ENCODE data around the gene MAP1B. TPM values are rescaled to one million over a fixed set of nuclear protein-coding genes. Genes with fewer than 3 reads are reported as not detected.

MAP1B gene
- total RNA-seq, 1 donor = 74.3 TPM

GRCh38 chr5:72206994-72207393 is 99.7 kb downstream of the MAP1B start:
- DNase-seq (ENCODE audit: low read depth) = no peak
- TF ChIP-seq CTCF (IDR thresholded peaks at IDR 0.05; ENCODE audit: insufficient read depth, low read depth, low read length) = no peak
- H3K4me3 ChIP-seq (ENCODE audit: low read depth, low read length) = no peak overlapping the region

DNA sequence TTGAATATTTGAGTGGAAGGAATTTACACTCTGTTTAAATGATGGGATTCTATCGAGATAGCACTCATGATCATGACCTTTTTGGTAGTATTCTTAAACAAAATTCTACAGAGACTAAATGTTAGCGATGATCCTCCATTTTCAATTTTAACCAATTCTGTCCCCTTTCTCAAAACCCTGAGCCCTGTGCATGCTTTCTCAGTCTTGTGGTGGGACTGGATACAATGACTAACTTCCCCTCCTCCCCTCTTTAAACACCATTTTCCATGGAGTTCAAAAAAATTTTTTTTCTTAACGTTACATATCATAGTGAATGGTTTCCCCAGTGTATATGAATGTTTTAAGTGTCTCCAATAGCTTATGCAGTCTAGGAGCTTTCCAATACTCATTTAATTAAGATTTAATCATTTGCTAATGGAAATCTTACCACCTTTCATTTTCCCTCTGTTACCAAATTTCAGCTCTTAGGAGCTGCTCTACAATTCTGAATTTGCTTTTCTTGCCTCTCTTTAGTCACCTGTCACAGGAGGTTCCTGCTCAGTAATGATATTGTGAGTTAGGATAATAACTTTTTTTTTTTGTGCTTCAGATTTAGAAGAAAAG is 101.2 kb downstream of the MAP1B start:
- DNase-seq (ENCODE audit: low read depth) = no peak
- no peak overlapping the region for H3K4me3 ChIP-seq (ENCODE audit: low read depth, low read length)
- no peak for TF ChIP-seq CTCF (IDR thresholded peaks at IDR 0.05; ENCODE audit: insufficient read depth, low read depth, low read length)

- no peak overlapping the region for H3K4me3 ChIP-seq (ENCODE audit: low read depth, low read length)
- DNase-seq (ENCODE audit: low read depth) = peak; percentile 78
- no peak for TF ChIP-seq CTCF (IDR thresholded peaks at IDR 0.05; ENCODE audit: insufficient read depth, low read depth, low read length)
Measured at GRCh38 chr5:72209147-72210115, 102.2 kb downstream of the MAP1B start.

- no peak for TF ChIP-seq CTCF (IDR thresholded peaks at IDR 0.05; ENCODE audit: insufficient read depth, low read depth, low read length)
- DNase-seq (ENCODE audit: low read depth) = peak; percentile 72
- no peak overlapping the region for H3K4me3 ChIP-seq (ENCODE audit: low read depth, low read length)
Measured at GRCh38 chr5:72210888-72211678, 103.8 kb downstream of the MAP1B start.

- no peak for TF ChIP-seq CTCF (IDR thresholded peaks at IDR 0.05; ENCODE audit: insufficient read depth, low read depth, low read length)
Measured at GRCh38 chr5:72212171-72212570, 104.9 kb downstream of the MAP1B start.

DNA sequence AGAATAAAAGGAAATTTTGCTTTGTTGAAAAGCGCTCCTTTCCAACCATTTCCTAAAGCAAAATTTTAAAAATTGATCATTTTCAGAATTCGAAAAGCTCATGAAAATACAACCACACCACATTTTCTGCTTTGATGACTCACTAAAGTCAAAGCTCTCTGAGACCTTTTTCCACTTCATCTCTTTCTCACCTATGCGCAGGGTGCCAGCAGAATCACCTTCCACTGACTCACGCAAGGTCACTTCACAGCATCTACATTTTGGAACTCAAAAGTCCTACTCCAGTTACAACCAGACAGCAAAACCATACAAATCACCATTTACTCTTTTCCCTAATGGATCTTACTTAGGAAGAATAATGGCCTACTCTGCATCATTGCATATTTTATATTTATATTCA is 106.2 kb downstream of the MAP1B start:
- no peak overlapping the region for H3K4me3 ChIP-seq (ENCODE audit: low read depth, low read length)
- DNase-seq (ENCODE audit: low read depth) = no peak
- TF ChIP-seq CTCF (IDR thresholded peaks at IDR 0.05; ENCODE audit: insufficient read depth, low read depth, low read length) = no peak

More at GRCh38 chr5:72212171-72212570, 104.9 kb downstream of the MAP1B start:
- DNase-seq (ENCODE audit: low read depth) = no peak
- H3K4me3 ChIP-seq (ENCODE audit: low read depth, low read length) = no peak overlapping the region
